ENCODE results near the gene PAPLN.
"Not testable (repeated sequence)": the region's sequence is repeated elsewhere in the genome, so short reads cannot be mapped to it uniquely, and the experiment has no call there.

PAPLN gene

GRCh38 chr14:73293782-73294781 lies 56.8 kb downstream of the PAPLN start:
- DNase-seq: no peak

GRCh38 chr14:73295198-73295796 lies 58.0 kb downstream of the PAPLN start:
- peak; percentile 44 to 73 (median 65) for DNase-seq

GRCh38 chr14:73305499-73305898 lies 68.2 kb downstream of the PAPLN start:
- DNase-seq: no peak

- DNase-seq: no peak
Observed at GRCh38 chr14:73307261-73307660, 70.0 kb downstream of the PAPLN start.

- not testable (repeated sequence) for DNase-seq
Observed at GRCh38 chr14:73309207-73309606, 71.9 kb downstream of the PAPLN start.

GRCh38 chr14:73311708-73312030 lies 74.4 kb downstream of the PAPLN start:
- DNase-seq: no peak

- no peak for DNase-seq
Observed at GRCh38 chr14:73312687-73313086, 75.4 kb downstream of the PAPLN start.

- DNase-seq: no peak
Observed at GRCh38 chr14:73313151-73313550, 75.8 kb downstream of the PAPLN start.

- DNase-seq: no peak
Observed at GRCh38 chr14:73323896-73324399, 86.6 kb downstream of the PAPLN start.
